Testis (tissue), 2 donors: ENCODE results near the gene RFXANK.

Source experiments
- CTCF ChIP-seq, 3 experiments: fragments of 450-650 bp in 2 of 3; fragments of 200-600 bp in 1 of 3; sonication (generic) in 1 of 3; IDR thresholded peaks; one replicate each; pipeline ENCODE4 v1.5.1; 2016 to 2019; ENCODE audit warnings: antibody characterized with exemption in 3 of 3, mild to moderate bottlenecking in 2 of 3, moderate library complexity in 1 of 3
- POLR2A ChIP-seq: fragments of 450-650 bp; IDR thresholded peaks from one replicate; pipeline ENCODE4 v1.6.1; 2017; ENCODE audit warnings: antibody characterized with exemption, mild to moderate bottlenecking, moderate library complexity

GRCh38 chr19:19193926-19194325, 1.9 kb downstream of the RFXANK start:
- no peak for TF ChIP-seq POLR2A
- no peak for TF ChIP-seq CTCF (IDR thresholded peaks at IDR 0.05)
